Kasumi-1 (cell line): ENCODE measurements around the gene PLCB4.
A peak's percentile ranks its signal among the peaks of the same experiment; 100 is the strongest.

Experiments used
- DNase-seq, 2 experiments: peaks; one replicate each; lab custom pipeline; 2025; lab: John Stamatoyannopoulos, UW

The PLCB4 gene

GRCh38 chr20:9402546-9402945 is 333.7 kb downstream of the PLCB4 start:
- no peak for DNase-seq

GRCh38 chr20:9403448-9403847 is 334.6 kb downstream of the PLCB4 start:
- DNase-seq = no peak

DNA sequence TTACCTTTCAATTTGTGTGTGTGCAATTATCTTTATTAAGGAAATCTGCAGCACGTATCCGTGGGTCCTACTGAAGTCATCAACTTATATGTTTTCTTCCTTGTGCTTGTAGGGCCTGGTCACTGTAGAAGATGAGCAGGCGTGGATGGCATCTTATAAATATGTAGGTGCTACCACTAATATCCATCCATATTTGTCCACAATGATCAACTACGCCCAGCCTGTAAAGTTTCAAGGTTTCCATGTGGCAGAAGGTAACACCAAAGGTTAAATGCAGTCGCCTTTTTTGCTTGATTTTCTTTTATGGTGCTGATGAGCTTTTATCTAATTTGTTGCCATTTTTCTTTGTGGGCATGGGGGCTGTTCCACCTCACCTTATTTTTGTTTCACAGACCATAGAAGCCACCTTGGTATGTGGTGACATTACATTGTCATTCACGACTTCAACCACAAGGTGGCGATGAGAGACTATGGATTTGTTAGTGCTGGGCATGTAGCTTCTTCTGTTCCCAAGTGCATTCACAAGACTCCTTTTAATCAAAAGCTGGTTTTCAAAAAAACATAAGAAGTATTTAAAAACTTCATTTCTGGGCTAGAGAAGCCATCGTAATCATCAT is 339.0 kb downstream of the PLCB4 start:
- peak; percentile 63 to 68 for DNase-seq

GRCh38 chr20:9408422-9409300 is 339.8 kb downstream of the PLCB4 start:
- DNase-seq = no peak

DNA sequence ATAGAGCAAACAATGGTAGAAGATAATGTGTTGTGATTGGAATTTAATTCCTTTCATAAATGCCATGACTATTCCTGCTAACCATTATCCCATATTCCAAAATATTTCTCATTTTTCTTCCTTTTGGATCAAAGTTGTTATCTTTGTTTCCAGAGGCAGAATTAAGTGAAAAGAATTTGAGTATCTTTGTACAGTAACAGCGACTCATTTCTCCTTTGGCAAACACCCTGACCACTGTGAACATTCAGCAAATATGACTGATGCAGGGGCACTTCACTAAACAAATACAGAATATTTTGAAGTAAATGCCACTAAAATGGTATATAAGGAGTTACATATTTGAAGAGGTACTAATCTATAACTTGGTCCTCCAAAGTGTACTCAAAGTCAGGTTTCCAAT is 340.5 kb downstream of the PLCB4 start:
- no peak for DNase-seq

GRCh38 chr20:9409981-9410380 is 341.1 kb downstream of the PLCB4 start:
- DNase-seq = no peak

DNA sequence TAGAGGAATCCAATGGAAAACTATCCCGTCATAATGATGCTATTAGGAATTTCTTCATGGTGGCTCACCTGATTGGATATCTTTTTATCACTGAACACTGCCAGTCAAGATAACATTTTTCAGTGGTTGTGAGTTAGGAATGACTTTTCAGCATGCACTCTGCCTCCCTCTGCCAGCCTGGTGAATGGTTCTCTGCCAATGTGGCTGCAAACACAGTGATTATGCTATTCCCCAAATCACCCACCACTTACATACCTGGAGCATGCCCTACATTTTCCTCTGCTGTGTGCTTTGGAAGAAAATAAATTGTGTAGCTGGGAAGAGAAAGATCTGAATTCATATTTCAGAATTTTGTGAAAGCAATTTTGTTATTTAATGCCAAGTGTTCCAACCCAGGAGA is 342.9 kb downstream of the PLCB4 start:
- DNase-seq = no peak

DNA sequence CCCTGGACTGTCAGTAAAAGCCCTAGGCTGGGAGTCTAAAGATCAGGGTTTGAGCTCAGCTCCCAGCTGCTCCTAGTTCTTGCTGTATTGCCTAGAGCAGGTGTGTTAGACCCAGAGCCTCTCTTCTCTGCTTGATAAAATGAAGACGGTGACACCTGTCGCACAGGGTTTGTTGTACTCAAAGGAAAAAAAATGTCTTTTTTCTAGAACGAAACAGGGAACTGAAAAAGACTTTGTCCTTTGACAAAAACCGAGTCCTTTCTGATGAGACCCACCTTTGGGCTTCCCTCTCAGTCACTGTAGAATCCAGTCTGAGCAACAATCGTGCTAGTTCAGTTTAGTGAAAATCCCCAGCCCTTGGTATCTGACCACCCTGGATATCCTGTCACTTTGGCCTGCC is 343.4 kb downstream of the PLCB4 start:
- no peak for DNase-seq

DNA sequence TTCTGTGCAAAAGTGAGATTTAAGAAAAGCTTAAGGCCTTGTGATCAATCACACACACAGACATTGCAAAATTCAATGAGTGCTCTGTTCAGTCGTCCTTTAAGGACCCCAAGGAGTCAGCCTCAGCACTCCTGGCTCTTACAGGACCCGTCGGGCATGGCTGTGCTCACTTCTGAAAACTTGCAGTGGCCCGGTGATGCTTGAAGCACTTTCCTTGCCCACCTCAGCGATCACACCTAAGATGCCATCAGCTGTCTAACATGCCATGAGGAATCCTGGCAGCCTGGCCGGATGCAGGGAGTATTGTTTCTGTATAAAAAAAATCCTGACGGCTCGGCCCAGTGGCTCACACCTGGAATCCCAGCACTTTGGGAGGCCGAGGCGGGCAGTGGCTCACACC is 344.1 kb downstream of the PLCB4 start:
- DNase-seq = no peak

- DNase-seq = no peak
Observed at GRCh38 chr20:9415426-9415825, 346.5 kb downstream of the PLCB4 start.

GRCh38 chr20:9416421-9416820 is 347.5 kb downstream of the PLCB4 start:
- no peak for DNase-seq

- no peak for DNase-seq
Observed at GRCh38 chr20:9417665-9418064, 348.8 kb downstream of the PLCB4 start.

DNA sequence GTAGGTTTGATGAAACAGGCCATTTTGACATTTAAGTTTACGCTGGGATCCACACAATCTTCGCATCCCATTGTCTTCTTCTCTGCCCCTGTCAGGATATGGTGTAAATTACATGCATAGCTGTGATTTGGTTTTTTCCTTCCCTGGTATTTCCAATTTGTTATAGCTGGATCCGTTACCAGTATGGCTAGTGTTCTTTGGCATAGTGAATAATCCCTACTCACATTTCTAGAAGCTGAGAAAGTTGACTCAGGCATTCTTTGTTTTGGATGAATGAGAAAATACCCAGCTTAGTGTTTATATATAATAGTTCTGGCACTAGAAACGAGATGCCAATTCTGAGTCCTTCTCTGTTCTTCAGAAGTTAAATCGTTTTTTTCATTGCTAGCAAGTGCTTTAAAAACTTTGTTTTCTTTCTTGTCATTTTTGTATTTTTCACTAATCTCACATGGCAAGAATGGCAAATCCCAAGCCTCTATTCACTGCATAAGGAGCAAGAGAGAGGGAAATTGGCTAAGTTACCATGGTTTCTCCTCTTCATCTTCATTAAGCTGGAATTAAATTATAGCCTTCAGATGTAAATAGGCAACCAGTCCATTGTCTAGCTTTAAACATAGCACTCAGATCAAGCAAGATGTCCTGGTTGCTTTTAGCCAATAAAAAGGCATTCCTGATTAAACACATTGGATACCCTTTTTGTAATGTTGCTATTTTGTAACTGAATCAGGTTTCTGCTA is 353.6 kb downstream of the PLCB4 start:
- no peak for DNase-seq

GRCh38 chr20:9424551-9424950 is 355.7 kb downstream of the PLCB4 start:
- DNase-seq = no peak

GRCh38 chr20:9427430-9428291 is 358.8 kb downstream of the PLCB4 start:
- no peak for DNase-seq

DNA sequence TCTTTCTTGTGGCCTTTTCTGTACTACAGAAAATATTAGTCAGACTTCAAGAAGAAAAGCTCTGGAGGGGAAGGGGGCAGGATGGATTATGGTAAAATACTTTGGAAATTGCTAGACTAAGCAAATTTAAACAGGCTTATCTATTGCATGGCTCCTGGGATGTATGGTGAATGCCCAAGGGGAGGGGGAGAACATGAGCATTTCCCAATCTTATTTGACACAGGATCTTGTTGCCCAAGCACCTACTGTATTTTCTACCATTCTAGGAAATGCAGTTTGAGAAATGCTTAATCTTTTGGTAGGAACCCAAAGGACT is 359.4 kb downstream of the PLCB4 start:
- DNase-seq = no peak

- no peak for DNase-seq
Observed at GRCh38 chr20:9439806-9440205, 370.9 kb downstream of the PLCB4 start.

GRCh38 chr20:9440892-9441291 is 372.0 kb downstream of the PLCB4 start:
- no peak for DNase-seq

DNA sequence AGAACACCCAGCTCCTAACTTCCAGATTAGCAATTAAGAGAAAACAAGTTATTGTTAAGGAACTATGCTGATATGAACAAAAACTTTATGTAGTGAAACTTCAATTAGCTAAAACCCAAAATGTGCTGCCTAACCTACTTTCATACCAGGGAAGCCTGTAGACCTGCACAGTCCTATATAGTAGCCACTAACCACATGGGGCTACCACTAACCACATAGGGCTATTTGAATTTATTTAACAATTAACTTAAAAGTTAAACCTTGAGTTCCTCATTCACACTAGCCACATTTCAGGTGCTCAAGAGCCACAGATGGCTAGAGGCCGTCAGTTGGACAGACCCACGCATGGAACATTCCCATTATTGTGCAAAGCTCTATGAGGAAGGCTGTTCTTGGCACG is 373.1 kb downstream of the PLCB4 start:
- no peak for DNase-seq

- no peak for DNase-seq
Observed at GRCh38 chr20:9442858-9443257, 374.0 kb downstream of the PLCB4 start.

DNA sequence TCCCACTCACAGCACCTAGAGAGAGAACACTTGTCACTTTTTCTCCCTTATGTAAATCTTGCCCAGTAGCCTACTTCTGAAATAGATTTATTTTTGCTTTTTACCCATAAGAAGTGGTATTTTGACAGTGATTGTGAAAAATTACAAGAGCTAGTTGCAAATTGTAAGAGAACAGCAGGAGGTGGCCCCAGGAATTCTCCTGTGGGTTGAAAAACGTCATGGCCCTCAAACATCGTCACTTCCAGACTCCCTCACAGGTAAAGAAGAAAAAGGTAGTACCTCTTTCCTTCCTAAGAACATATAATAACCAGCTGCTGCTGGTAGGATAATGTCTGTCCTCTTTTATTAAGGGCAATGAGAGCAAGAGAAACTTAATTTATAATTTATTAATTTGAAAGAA is 376.0 kb downstream of the PLCB4 start:
- no peak for DNase-seq

- no peak for DNase-seq
Observed at GRCh38 chr20:9447182-9447581, 378.3 kb downstream of the PLCB4 start.
